HG02884 (cell line): ENCODE results near the gene POC1B.

Experiments used
- ATAC-seq: cut with Tn5 transposase; IDR thresholded peaks from one replicate; pipeline ENCODE4 v1.9.1; 2021; ENCODE audit warnings: mild to moderate bottlenecking, moderate library complexity; ENCODE audit not compliant: unreplicated experiment

Gene POC1B

DNA sequence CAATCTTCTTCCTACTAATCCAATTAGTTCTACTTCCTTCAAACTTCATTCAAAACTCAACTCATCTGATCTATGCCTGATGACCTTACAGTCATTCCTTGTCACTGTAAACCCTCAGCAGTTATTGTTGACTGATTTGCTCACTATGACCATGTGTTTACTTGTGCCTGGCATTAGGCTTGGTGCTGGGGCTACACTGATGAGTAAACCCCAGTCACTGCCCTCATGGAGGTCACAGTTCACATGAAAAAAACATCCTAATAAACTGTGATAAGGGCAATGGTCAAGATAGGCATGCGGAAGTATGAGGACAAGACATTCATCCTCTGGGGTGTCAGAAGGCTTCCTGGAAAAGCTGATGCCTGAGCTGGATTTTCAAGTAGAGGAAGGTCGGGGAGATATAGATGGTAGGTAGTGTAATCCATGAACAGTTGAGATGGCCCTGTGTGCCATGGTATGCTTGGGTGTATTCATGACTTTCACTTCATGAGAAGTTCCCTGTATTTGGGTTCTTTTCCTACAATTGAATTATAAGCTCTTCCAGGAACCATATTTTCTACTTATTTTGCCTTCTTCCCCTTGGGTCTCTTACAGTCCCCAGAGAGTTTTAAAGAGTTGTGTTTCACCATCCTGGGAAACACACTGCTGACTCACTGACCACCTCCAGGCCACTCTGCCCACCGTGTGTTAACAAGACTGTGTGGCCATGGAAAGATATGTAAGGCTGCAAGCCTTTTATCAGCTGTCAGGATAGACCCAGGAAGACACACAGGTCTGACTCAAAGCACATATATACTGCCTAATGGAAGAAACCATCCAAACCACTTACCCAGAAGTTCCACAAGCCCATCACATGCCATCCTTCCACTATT is 134.8 kb downstream of the POC1B start:
- no peak for ATAC-seq

DNA sequence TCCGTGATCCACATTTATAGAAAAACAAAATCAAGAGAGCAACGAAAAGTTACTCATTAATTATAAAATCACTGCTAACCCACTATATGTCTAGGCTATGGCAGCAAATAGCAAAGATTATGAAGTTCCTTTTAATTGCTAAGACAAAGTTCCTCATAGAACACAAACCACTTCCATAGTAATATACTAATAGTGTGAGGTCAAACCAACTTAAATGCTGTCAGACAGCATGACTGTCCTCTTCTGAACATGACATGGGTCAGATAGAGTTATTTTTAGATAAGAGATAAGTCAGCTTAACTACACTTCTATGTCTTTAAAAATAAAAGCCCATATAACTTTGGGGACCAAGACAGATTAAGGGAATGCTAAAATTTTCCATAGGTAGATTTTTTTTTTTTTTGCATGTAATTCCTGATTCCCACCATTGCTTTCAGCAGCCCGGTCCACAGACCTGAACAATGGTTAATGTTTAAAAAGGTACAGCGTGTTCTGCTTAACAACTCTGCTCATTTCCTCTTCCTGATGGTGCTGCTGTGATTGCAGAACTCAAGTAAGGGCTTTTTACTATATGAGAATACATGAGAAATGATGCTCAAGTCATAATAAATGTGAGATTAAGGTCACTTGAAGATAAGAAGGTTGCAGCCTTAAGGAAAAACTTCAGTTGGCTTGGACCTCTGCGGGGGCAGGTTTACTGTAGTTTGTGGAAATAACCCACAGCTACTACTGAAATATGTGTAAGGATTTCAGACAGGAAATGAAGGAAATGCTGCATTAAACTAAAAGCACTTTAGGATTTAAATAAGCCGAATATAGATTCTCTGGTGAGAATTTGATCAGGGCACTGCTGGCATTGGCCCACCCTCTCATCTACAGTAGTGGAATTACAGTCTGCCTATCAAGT is 135.8 kb downstream of the POC1B start:
- peak; percentile 48 for ATAC-seq

DNA sequence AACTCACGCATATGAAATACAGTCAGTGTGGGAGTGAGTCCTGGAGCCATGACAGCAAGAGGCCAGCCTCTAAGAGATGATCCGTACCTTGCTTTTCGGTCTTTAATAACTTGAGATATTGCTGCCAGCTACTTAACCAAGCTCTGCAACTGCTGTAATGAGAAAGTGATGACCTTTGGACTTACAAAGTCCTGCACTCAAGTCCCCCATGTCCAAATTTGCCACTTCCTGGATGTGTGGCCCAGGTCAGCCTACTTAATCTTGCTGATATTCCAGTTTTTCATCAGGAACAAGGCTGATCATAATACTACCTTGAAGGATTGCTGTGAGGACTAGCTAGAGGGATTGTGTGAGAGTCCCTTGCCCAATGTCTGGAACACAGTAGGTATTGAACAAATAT is 139.7 kb downstream of the POC1B start:
- no peak for ATAC-seq

DNA sequence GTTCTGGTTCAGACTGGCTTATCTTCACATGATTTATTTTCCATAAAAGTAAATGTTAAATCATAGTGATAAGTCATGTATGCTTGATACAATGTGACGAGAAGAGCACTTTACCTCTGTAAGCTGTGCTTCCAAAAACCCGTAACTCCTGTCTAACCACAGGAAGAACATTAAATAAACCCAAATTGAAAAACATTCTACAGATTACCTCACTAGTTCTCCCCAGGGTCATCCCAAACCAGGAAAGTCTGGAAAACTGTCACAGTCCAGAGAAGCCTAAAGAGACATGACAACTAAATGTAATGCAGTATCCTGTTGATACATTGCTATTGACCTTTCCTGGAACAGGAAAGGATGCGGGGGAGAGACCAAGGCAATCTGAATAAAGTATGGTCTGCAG is 141.0 kb downstream of the POC1B start:
- no peak for ATAC-seq

DNA sequence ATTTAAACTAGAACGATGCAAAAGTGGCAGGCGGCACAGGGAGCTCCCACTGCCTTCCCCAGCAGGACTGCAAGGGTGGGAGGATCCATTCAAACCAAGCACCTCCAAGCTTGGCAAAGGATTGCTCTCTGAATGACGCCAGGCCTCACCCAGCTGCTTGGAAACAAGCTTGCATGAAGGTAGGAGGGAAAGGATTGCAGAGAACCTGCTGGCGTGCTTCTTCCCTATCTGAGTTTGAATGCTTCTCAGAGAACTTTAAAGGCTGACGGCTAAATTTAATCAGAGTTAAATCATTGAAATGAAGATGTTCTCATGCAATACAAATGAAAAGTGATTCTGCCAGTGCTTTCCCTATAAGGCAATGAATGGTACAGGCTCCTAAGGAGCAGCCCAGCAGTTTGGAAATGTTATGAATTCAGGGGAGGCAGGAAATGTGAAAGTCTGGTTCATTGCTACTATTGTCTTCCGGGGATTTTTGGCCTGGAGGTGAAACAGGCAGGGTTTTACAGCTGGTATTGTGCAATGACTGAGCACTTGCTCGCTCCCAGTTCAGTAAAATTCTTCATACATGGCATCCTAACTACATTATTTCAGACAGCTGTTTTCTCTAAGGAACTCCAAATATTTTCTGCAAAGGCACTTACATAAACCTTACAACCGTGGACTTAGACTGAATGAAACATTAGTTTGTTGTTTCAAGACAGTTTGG is 141.6 kb downstream of the POC1B start:
- no peak for ATAC-seq

DNA sequence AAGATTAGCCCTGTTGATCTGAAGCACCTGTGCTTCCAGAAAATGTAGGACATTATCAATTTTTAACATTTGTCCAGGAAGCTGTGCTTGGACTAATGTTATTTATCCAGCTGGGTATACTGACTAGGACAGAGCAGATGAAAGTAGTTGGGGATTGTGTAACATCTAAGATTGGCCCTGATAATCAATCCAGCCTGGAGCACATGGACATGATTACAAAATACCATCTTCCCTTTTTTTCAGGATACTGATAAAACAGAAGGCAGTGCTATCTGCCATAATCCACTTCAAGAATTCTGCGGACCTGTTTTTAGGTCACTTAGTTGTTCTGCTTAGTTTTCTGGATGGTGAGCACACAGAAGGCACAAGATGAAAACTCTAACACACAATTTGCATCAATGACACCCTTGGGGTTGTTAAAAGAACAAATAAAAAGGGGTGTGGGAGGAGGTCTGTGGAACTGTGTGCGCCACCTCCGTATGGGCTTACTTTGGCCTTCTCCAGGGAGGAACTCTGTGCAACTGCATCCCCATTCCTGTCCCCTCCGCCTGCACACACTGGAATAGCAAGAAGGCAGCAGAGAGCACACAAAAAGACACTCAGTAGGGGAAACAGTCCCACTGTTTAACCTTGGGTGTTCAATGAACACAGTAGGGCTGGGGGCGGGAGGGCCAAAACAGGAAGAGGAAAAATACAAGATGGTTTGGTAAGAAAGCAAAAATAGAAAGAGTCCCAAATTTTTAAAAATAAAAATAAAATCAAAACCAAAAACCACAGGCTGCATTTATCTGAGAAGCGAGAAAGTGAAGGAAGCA is 142.4 kb downstream of the POC1B start:
- no peak for ATAC-seq

DNA sequence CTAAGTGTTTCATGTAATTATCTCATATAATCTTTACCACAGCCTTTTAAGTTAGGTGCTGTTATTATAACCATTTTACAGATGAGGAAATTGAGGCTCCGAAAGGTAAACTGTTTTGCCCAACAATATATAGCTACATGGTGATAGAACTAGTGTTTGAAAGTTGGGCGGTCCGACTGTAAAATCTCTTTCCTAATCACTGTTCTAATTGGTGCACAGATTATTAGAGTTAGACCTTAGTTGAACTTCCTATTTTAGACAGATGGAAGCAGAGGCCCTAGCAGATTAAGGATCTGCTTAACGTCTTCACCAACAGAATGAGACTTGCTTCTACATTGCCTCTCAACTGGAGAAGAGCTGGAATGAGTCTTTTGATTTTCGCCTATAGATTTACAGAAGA is 143.5 kb downstream of the POC1B start:
- no peak for ATAC-seq

DNA sequence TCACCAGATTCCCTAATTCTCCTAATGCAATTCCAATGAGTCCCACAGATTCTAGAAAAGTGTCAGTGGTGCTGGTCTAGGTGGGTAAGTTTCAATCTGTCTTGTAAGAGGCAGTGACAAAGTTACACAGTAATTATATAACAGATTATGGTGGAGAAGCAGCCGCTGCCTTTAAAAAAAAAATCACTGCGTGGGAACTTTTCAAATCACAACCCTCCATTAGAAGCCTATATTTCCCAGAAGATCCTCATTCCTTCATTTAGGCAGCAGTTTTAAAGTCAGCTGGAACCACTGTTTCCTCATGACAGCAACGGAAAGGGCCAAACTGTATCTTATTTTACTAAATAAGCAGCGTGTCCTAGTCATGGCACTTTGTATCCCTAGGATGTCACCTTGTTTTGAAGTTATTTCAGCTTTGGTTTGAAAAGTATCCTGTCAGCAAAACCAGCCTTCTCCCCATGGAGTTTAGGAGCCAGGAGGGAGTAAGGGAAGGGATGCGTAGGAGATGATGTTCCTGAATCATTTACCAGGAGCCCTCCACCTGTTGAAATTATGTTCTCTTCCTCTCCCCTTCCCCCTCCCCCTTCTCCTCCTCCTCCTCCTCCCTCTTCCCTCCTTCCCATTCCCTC is 145.9 kb downstream of the POC1B start:
- no peak for ATAC-seq

DNA sequence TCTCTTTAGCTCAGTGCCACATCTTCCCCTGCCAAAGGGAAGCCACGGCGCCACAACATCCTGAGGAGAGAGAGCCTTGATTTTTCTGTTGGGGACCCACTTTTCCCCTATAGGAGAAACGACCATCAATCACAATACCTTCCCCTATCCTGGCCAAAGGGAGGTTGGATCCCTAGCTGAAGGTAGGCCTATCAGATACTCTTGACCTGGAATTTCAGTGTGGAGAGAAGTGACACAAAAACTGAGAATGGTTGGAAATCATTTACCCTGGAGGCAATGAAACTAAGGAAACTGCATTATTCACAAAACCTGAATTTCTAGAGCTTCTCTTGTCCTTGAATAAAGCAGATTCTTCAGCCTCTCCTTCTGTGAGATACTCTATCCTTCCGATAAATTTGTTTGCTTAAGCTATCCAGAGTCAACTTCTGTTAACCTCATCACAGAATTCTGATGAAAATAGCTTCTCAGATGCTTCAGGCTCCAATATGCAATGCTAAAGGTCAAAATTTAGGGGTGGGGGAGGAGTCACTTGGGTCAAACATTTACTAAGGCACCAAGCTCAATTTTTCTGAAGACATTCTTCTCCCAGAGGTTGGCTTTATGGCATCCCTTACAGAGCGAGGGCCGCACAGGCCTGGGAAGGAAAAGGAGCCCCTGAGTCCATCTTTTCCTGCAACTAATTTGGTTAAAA is 146.6 kb downstream of the POC1B start:
- ATAC-seq: no peak

DNA sequence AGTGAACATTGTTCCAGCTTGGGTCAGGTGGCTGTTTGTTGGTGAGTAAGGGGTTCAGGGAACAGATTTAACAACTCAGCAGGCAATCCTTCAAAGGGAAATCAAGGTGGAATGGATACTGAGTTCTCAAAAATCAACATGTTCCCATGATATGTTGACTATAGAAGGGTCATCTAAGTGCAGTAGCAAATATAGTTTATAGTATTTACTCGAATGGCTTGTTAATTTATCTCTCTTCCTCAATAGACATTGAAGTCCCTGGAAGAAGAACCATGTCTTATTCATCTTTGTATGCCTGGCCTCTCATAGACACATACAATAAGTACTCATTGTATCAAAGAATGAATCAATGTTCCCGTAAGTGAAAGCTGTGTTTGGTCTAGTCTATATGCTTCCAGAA is 149.0 kb downstream of the POC1B start:
- ATAC-seq: no peak

DNA sequence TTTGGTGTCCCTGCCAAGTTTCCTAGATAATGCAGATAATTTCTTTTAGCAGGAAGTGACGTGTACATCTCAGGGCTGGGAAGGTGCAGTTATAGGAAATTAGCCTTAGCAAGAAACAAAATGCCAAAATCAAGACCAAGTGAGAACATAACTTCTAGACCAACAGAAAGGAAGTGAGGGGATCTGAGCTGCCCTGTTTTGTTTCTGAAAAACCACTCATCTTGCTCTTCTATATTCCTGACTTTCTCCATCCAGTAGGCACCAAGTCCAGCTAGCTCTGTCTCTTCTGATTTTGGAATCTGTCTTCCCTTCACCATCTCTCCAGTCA is 149.7 kb downstream of the POC1B start:
- ATAC-seq: no peak

DNA sequence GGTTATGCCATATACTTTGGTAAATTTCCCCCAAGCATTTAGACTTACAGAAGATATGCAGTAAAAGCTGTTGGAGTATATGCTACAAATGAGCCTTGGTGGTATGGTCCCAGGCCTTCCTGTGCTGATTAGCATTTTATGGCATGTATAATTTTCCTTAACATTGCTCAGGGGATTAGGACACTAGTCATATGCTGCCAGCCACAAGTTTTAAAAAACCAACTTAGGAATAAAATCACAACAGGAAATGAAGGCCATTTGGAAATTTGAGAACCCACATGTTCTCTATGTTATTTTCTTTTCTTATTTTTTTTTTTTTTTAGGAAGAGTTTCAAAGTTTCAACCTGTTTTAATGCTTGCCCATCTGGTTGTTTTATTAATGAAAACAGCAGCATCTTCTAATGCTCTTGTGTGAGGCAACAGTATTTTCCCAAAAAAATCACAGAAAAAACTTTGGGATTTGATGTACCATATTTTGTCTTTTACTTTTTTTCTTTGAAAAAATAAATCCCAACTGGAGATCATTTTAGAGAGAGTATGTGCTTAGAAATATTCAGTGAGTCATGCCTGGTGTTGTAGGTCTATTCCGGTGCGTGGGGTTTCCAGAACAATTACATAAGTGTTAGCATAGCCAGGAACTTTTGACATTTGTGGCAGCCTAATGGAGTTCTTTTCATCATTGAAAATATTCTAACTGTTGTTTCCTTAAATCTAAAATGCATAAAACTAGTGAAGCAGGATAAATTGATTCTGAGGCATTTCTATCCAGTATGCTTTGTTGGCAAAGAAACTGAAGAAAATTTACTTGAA is 151.9 kb downstream of the POC1B start:
- no peak for ATAC-seq

DNA sequence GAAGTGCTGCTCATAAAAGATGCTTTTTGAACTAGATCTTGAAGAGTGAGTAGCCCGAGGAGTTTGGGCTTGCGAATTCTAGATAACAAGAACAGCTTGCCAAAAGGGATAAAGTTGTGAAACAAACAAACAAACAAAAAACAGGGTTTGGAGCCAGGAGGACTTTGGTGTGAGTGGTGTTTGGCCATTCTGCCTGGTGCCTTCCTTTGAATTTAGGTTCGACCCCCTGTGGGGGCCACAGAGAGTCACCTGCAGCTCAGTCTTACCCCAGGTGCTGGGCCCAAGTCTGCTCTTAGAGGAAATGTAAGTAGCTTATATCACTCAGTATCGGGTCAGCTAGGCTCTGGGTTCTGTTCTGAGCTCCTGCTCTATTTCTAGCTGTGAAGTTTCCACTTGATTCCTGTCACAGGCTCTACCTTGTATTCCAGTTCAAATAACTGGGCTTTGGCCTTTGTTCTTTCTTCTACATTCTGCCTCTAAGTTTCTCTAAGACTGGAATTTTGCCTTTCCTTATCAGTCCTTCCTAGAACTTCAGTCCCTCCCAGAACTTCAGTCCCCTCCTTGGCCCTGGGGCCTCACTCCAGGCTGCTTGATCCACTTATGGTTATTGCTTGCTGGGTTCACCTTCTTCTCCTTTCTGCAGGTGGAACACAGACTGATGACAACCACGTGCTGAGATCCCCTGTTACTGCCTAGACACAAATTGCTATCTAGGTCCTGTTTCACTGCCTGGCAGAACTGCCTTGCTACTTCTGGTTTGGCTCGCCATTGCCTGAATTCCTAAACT is 153.1 kb downstream of the POC1B start:
- no peak for ATAC-seq

DNA sequence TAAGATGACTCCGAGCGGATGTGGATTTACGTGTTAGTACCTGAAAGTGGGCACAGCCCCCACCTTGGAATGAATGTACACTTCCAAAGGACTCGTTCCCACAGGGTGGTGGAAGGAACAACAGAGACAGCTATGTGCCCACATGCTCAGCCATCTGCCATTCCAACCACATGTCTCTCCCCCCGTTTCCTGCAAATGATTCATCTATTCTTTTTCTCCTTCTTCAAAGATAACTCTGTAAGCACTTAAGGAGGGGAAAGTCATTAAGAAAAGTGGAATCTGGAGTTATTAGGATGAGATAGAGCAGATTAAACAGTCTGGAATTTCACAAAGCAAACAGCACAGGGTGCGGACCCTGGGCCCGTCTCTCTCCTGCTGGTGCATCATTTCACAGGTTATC is 155.0 kb downstream of the POC1B start:
- ATAC-seq: no peak

DNA sequence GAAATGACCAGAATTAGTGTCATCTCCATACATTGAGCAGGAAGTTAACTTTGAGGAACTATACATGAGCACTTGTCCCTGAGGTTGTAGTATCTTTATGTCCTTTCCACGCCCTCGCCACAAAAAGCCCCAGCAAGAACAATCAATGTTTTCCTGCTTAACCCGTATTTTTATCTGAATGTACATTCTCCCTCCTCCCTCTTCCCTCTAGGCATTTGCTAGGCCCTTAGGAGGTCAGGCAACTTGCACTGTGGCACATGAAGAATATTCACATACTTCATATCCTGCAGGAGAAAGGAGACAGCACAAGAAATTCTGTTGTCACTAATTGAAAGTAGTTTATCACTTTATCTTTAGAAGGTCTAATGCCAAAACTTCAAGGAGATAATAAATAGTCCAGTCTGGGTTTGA is 155.4 kb downstream of the POC1B start:
- ATAC-seq: no peak
